Measurements from ENCODE around the gene PIPOX. TPM values are rescaled to one million over a fixed set of nuclear protein-coding genes. Genes with fewer than 3 reads are reported as not detected.

PIPOX gene
- total RNA-seq, 2 experiments from 2014 or later, result 2.5 to 4.2 TPM

DNA sequence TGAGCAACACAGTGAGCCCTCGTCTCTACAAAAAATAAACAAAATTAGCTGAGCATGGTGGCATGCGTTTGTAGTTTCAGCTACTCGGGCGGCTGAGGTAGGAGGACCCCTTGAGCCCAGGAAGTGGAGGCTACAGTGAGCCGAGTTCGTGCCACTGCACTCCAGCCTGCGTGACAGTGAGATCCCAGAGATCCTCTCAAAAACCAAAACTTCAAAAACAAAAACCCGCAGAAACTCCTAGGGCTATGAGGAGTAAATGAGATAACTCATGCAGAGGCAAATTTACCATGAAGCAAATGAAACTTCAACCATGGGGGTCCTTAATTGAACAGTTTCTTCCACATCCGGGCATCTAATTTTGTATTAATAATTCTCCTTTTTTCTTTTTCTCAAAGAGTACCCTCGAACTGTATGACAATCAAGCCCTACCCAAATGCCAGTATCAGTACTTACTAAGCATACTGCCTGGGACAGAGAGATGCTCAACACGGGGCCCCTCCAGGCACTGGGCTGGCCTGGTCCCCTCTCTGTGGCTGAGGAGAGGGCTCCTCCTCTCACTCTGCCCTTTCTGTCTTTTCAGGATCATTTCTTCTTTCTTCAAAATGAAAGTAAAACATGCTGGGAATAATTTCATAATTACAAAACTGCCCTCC, 789 bp upstream of the PIPOX start:
- Mint-ChIP-seq H3K4me3 (no peak overlapping the region), H3K9me3 (no peaks in the 10 kb centered on the region), H3K27ac (no peak overlapping the region), H3K27me3 (ENCODE audit: low read depth) (no peaks in the 10 kb centered on the region), H3K36me3 (ENCODE audit: low read depth) (no peaks in the 10 kb centered on the region), H3K4me1 (ENCODE audit: low read depth) (peaks cover 6% of the 10 kb centered on the region)
- CTCF ChIA-PET, result interaction anchor here (1.2 to 1.4 kb wide), 2 partner anchors 75 to 77 kb away, joined by 3 read pairs; no protein-coding TSS in a partner anchor
- no peak for DNase-seq
- intact Hi-C loops (cut with micrococcal nuclease), result no loop called here

DNA sequence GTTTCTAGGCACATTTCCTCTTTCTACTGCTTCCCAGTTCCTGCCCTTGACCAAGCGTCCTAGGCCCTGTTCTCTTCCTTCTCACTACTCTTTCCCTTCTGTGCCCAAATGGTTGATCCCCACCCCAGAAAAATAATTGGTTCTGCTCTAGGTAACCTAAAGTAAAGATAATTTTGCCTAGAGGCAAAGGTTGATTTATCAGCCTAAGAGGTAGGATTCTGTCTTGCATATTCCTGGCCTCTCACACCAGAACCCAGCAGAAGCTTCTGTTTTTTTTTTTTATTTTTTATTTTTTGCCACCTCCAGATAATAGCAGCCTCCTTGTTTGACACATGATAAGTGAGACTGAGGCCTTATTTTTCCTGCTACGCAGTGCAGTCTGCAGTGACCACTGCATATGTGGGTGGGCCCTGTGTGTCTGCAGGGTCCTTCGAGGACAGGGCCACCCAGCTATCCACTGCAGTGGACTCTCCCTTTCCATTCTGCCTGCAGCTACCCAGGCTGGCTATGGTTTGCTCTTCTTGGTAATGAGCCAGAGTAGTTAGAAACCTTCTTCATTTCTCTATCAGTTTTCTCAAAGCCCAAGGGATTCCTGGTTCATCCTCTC, 701 bp downstream of the PIPOX start:
- no peak for DNase-seq
- H3K9me3 Mint-ChIP-seq, result no peaks in the 10 kb centered on the region
- CTCF ChIA-PET, result interaction anchor here (0.6 to 1.4 kb wide), 2 partner anchors 73 to 180 kb away, joined by 3 read pairs; no protein-coding TSS in a partner anchor
- H3K36me3 Mint-ChIP-seq (ENCODE audit: low read depth), result no peaks in the 10 kb centered on the region
- H3K4me1 Mint-ChIP-seq (ENCODE audit: low read depth), result peaks cover 9% of the 10 kb centered on the region
- H3K27me3 Mint-ChIP-seq (ENCODE audit: low read depth), result no peaks in the 10 kb centered on the region
- H3K27ac Mint-ChIP-seq, result no peak overlapping the region
- no peak overlapping the region for H3K4me3 Mint-ChIP-seq
- intact Hi-C loops (cut with micrococcal nuclease), result no loop called here

DNA sequence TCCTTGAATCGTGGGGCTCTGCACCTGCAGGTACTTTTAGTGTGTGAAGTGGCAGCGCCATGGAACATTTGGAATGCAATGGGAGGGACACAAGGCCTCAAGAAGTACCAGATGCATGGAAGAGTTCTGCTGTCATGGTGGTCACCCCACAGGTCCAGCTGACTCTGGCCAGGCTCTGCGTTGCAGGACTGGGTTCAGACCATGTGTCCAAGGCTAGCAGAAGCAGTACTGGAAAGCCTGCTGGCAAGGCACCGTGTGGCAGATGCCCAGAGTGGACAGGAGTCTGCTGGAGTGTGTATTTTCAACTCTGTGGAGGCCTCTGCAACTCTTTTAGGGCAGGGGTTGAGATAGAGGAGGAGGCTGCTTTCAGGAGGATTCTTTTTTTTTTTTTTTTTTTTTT, 2.1 kb downstream of the PIPOX start:
- no peak overlapping the region for H3K27ac Mint-ChIP-seq
- H3K27me3 Mint-ChIP-seq (ENCODE audit: low read depth), result no peaks in the 10 kb centered on the region
- H3K9me3 Mint-ChIP-seq, result no peaks in the 10 kb centered on the region
- intact Hi-C loops (cut with micrococcal nuclease), result no loop called here
- no peak overlapping the region for H3K4me3 Mint-ChIP-seq
- no peaks in the 10 kb centered on the region for H3K36me3 Mint-ChIP-seq (ENCODE audit: low read depth)
- H3K4me1 Mint-ChIP-seq (ENCODE audit: low read depth), result peaks cover 9% of the 10 kb centered on the region
- CTCF ChIA-PET, result no interaction called here
- no peak for DNase-seq

DNA sequence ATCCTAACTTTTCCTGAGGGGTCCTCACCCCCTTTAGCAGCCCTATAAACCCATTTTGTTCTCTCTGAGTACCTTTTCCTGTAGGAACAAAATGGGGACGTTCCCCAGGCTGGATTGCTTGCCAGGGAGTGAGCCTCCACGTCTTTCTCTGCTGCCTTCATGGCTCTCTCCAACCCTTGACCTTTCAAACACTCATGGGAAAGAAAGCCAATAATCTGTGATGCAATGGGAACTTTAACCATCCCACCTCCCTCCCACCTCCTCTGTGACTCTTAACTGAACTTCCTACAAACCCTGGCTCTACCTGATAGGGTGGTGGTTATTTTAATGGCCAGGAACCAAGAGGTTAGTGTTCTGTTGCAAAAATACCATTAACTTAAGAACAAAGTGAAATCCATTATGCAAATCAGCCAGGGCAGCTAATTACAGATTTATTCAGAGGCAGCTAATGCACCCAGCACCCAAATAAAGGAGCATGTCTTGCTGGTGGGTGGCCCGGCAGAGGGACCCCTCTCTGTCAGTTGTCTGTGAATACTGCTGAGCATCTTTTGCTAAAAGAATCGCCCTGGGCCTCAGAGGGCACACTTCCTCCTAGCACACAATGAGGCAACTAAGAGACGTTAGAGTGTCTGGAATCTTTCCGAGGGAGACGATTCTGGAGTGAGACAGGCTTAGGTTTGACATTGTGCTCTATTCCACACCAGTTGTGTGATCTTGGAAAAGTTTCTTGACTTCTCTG, 3.0 kb downstream of the PIPOX start:
- H3K27ac Mint-ChIP-seq, result no peak overlapping the region
- intact Hi-C loops (cut with micrococcal nuclease), result no loop called here
- no peak for DNase-seq
- H3K4me3 Mint-ChIP-seq, result no peak overlapping the region
- peaks cover 9% of the 10 kb centered on the region for H3K4me1 Mint-ChIP-seq (ENCODE audit: low read depth)
- H3K27me3 Mint-ChIP-seq (ENCODE audit: low read depth), result no peaks in the 10 kb centered on the region
- CTCF ChIA-PET, result no interaction called here
- H3K9me3 Mint-ChIP-seq, result no peaks in the 10 kb centered on the region
- no peaks in the 10 kb centered on the region for H3K36me3 Mint-ChIP-seq (ENCODE audit: low read depth)

DNA sequence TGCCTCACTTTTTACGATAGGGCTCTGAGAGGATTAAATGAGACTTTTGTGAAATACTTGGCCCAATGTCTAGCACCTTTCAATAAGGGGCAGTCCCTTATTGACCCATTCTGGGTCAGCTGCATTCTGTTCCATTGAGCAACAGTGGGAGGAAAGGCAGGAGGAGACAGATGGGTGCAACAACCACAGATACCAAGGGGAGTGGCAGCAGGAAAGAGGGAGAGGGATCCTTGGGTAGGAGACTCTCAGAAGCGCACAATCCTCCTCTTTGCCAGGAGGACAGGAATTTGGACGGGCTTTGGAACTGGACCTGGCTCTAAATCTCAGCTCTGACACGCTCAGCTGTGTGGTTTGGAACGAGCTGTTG, 3.5 kb downstream of the PIPOX start:
- Mint-ChIP-seq H3K27me3 (ENCODE audit: low read depth) (no peaks in the 10 kb centered on the region), H3K27ac (no peak overlapping the region), H3K9me3 (no peaks in the 10 kb centered on the region), H3K4me1 (ENCODE audit: low read depth) (peaks cover 9% of the 10 kb centered on the region), H3K4me3 (no peak overlapping the region), H3K36me3 (ENCODE audit: low read depth) (no peaks in the 10 kb centered on the region)
- intact Hi-C loops (cut with micrococcal nuclease), result no loop called here
- CTCF ChIA-PET, result no interaction called here
- DNase-seq, result no peak

DNA sequence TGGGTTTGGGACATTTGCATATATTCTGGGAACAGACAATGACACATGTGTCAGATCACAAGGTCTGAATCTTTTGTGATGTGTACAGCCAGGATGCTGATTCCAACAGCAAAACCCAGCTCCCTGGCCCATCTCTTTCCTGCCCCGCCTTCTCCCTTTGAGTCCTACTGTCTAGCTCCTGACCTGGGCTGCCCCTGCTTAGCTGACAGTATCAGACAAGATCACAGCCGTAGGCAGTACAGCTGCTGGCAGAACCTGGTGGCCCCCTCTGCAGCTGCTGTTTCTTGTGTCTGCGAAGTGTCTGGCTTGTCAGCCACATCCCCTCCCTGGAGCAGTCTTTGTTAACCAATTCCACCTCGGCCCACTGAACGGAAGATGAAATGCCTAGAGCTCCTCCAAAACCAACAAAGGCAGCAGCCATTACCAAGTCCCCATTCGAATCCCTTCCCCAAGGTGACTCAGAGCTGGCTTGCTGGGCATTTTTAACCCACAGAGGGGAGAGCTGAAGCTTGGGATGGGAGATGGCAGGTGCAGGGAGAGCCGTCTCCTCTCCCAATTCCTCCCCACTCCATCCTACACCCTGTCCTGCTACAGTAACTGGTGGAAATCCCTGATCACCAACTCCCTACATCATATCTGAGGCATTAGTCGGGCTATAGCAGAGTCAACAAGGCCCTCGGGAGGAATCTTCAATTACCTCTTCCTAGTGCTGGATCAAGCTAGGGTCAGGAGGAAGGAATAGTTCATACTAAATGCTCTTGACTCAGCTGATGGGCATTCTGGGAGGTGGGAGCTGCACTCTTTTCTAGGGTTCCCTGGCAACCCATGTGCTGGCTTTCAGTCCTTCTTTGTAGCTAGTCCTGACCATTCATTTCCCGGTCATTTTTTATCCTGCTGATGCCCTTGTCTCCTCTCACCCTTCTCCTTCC, 5.8 kb downstream of the PIPOX start:
- DNase-seq, result peak; percentile 17
- Mint-ChIP-seq H3K27ac (no peak overlapping the region), H3K4me1 (ENCODE audit: low read depth) (peaks cover 3% of the 10 kb centered on the region), H3K9me3 (no peaks in the 10 kb centered on the region), H3K27me3 (ENCODE audit: low read depth) (no peaks in the 10 kb centered on the region), H3K4me3 (no peak overlapping the region), H3K36me3 (ENCODE audit: low read depth) (no peaks in the 10 kb centered on the region)
- intact Hi-C loops (cut with micrococcal nuclease), result no loop called here
- CTCF ChIA-PET, result interaction anchor here (1.3 to 1.4 kb wide), 2 partner anchors 9 to 285 kb away, joined by 3 read pairs; no protein-coding TSS in a partner anchor

DNA sequence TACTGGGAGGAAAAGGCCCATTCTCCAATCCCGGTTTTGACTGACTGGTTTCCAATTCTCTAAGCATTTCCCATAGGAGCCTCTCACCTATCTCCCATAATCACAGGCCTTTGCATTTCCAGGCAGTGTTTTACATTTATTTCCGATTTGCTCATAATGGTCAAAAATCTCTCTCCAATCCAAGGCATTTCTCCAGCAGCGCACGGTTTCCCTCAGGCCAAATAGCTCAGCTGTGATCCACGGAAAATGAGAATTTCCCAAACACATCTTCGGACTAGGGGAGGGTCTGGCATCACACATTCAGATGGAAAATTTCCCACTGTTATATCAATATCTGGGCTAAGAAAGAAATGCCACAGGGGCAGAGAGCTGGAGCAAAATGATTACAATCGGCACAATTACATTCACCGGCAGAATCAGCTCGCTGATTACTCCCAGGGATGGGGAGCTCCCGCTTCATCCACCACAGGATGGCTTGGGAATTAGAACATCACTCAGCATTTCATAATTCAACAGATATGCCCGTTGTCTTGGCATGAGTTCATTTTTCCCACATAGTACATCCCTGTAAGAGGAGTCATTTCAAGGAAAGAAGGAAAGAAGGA, 6.7 kb downstream of the PIPOX start:
- no peaks in the 10 kb centered on the region for H3K9me3 Mint-ChIP-seq
- intact Hi-C loops (cut with micrococcal nuclease), result no loop called here
- H3K4me1 Mint-ChIP-seq (ENCODE audit: low read depth), result peaks cover 3% of the 10 kb centered on the region
- no peaks in the 10 kb centered on the region for H3K27me3 Mint-ChIP-seq (ENCODE audit: low read depth)
- H3K27ac Mint-ChIP-seq, result no peak overlapping the region
- no peaks in the 10 kb centered on the region for H3K36me3 Mint-ChIP-seq (ENCODE audit: low read depth)
- CTCF ChIA-PET, result interaction anchor here (0.6 kb wide), 1 partner anchor 276 kb away, joined by 4 read pairs; no protein-coding TSS in a partner anchor
- DNase-seq, result no peak
- H3K4me3 Mint-ChIP-seq, result no peak overlapping the region

DNA sequence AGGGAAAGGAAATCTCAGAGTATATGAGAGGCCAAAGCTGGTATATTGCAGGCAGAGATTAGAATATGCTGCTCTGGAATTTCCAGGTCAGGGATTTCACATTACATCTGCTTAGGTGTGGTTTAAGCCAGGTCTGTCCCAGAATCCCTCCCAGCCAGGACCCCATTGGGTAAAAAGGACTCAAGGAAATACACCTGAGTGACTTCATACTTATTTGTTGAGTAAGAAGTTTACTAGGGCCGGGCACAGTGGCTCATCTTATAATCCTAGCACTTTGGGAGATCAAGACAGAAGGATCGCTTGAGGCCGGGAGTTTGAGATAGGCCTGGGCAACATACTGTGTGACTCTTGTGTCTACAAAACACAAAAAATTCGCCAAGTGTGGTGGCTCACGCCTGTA, 7.2 kb downstream of the PIPOX start:
- H3K27ac Mint-ChIP-seq, result no peak overlapping the region
- no peak overlapping the region for H3K4me3 Mint-ChIP-seq
- peaks cover 3% of the 10 kb centered on the region for H3K4me1 Mint-ChIP-seq (ENCODE audit: low read depth)
- CTCF ChIA-PET, result interaction anchor here (0.6 kb wide), 1 partner anchor 276 kb away, joined by 4 read pairs; no protein-coding TSS in a partner anchor
- no peaks in the 10 kb centered on the region for H3K27me3 Mint-ChIP-seq (ENCODE audit: low read depth)
- no peak for DNase-seq
- no peaks in the 10 kb centered on the region for H3K36me3 Mint-ChIP-seq (ENCODE audit: low read depth)
- intact Hi-C loops (cut with micrococcal nuclease), result no loop called here
- H3K9me3 Mint-ChIP-seq, result no peaks in the 10 kb centered on the region

DNA sequence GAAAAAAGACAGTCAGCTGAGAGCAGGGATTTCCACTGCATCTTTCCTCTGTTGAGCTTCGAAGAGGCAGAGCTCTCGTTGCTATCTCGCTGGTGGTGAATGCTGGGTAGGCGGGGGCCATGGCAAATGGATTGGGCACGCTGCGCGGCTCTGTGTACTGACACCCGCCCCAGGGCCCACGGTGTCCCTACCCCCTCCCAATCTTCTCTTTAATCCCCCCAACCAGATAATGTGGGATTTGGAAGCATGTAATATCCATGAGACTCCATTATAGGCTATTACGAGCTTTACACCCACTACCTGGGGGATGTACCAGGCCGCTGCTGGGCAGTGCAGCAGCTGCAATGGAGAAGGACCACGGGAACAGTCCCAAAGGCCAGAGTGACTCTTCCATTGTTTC, 8.3 kb downstream of the PIPOX start:
- no peak overlapping the region for H3K27ac Mint-ChIP-seq
- no peaks in the 10 kb centered on the region for H3K36me3 Mint-ChIP-seq (ENCODE audit: low read depth)
- peaks cover 3% of the 10 kb centered on the region for H3K4me1 Mint-ChIP-seq (ENCODE audit: low read depth)
- no peaks in the 10 kb centered on the region for H3K9me3 Mint-ChIP-seq
- CTCF ChIA-PET, result interaction anchor here (0.7 kb wide), 1 partner anchor 114 kb away, joined by 3 read pairs; no protein-coding TSS in a partner anchor
- DNase-seq, result no peak
- H3K4me3 Mint-ChIP-seq, result no peak overlapping the region
- H3K27me3 Mint-ChIP-seq (ENCODE audit: low read depth), result no peaks in the 10 kb centered on the region
- intact Hi-C loops (cut with micrococcal nuclease), result no loop called here

DNA sequence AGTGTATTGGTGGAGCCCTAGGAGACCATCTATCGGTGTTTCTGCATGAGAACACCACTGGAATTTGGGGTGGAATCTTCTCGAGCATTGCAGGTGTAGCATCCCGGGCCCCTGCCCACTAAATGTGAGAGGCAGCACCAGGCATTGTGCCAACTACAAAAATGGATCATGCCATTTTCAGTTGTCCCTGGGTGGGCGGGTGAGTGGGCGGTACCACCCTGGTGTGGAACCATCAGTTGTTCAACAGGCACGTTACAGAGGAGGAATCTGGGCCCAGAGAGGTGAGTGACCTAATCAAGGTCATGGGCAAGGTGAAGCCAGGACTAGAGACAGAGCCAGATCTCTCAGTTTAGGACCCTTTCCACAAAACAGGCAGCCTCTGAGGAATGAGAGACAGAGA, 8.8 kb downstream of the PIPOX start:
- intact Hi-C loops (cut with micrococcal nuclease), result no loop called here
- CTCF ChIA-PET, result no interaction called here
- no peak overlapping the region for H3K27ac Mint-ChIP-seq

DNA sequence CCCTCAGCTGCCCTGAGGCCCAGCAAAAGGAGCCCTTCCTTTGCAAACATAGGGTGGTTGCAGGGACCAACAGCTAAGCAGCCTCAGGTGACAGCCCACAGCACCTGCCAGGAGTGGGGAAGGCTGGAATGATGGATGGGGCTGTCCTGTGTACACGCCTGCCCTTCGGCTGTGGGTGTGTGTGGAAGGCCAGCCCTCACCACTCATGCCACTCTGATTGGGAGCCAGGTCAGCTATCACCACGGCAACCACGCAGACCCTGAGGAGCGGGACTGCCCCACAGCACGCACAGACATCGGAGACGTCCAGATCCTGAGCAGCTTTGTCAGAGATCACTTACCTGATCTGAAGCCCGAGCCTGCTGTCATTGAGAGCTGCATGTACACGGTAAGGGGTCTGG, 11.9 kb downstream of the PIPOX start:
- no peak overlapping the region for H3K4me3 Mint-ChIP-seq
- intact Hi-C loops (cut with micrococcal nuclease), result no loop called here
- H3K4me1 Mint-ChIP-seq (ENCODE audit: low read depth), result peaks cover 2% of the 10 kb centered on the region
- H3K27ac Mint-ChIP-seq, result no peak overlapping the region
- H3K27me3 Mint-ChIP-seq (ENCODE audit: low read depth), result no peaks in the 10 kb centered on the region
- no peaks in the 10 kb centered on the region for H3K9me3 Mint-ChIP-seq
- H3K36me3 Mint-ChIP-seq (ENCODE audit: low read depth), result no peaks in the 10 kb centered on the region
- DNase-seq, result no peak
- CTCF ChIA-PET, result interaction anchor here (1.0 to 1.3 kb wide), 2 partner anchors 16 to 89 kb away, joined by 5 read pairs; no protein-coding TSS in a partner anchor

More for the DNA sequence above, 8.8 kb downstream of the PIPOX start:
- peaks cover 3% of the 10 kb centered on the region for H3K4me1 Mint-ChIP-seq (ENCODE audit: low read depth)
- H3K27me3 Mint-ChIP-seq (ENCODE audit: low read depth), result no peaks in the 10 kb centered on the region
- no peak overlapping the region for H3K4me3 Mint-ChIP-seq
- no peak for DNase-seq
- no peaks in the 10 kb centered on the region for H3K9me3 Mint-ChIP-seq
- no peaks in the 10 kb centered on the region for H3K36me3 Mint-ChIP-seq (ENCODE audit: low read depth)

Data from activated naive CD4-positive, alpha-beta T cell treated with anti-CD3 and anti-CD28 coated beads for 36 hours (primary cell).